ENCODE measurements around the gene HBS1L.

HBS1L gene

DNA sequence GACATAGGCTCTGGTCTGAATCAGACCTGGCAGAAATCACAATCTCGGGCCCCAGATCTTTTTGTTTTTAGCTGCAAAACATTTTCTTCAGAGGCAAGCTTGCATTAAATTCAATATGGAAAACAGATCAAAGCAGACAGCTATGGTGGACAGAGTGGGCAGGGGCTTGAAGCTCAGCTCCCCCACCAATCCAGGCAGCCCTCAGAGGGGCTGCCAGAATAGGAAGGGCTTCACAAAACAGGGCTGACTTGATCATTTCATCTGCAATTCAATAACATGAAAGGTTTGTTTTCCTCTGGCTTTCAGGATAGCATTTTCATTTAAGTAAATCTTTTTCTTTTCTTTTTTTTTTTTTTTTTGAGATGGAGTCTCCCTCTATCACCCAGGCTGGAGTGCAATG lies 55.5 kb downstream of the HBS1L start:
- no peak for DNase-seq (ENCODE audit: low spot score)

DNA sequence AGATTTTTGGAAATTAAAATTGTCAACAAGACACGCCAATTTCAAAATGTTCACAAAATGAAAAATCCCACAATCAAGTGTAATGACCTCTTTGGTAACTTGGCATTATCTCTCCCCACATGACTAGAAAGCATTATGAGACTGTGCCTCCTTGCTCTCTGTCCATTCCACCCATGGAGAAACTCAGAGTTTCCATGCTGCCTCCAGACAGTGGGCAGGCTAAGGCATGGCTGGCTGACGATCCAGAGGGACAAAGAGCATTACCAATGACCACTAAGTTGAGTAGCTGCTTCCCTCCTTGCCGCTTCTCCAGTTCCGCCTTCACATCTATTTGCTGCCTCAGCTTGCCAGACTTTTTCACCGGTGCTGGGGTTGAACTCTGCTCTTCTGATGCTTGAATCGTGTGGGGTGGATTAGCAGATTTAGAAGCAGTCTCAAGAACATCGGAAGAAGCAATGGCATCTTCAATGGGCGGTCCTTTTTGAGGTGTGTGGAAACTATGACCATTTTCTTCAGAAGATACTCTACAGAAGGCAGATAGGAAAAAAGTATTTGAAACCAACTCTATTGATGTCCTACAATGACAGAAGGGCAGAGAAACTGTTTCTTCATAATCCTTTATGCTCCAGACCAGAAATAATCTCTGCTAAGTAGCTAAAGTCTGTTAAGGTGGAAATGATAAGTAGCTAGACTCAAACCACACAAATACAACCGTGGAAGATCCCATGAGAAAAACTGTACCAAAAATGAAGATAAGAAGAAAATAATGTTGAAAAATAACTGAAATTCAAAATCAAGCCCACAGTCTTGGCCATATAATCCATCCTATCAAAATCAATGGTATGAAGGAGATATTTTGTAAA lies 57.3 kb downstream of the HBS1L start:
- no peak for DNase-seq (ENCODE audit: low spot score)

GRCh38 chr6:134995536-134995935 lies 59.1 kb downstream of the HBS1L start:
- no peak for DNase-seq (ENCODE audit: low spot score)

- DNase-seq (ENCODE audit: low spot score): no peak
These were observed 60.2 kb downstream of the HBS1L start for GRCh38 chr6:134994431-134994830.

- DNase-seq (ENCODE audit: low spot score): no peak
These were observed 62.5 kb downstream of the HBS1L start for GRCh38 chr6:134992155-134992554.

DNA sequence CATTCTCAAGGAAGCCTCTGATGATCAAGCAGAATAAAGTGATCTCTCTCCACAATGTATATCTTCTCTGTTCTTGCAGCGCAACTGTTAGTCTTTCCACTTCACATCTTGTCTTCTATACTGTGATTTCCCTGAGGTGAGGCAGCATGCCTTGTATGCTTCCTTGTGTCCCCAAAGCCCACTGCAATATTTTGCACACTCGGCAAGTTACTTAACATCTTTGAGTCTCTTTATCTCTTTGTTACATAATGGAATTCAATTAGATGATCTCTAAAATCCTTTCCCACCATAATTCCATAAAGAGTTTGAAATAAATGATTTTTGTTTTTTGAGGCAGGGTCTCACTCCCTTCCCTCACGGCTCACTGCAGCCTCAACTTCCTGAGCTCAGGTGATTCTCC lies 64.4 kb downstream of the HBS1L start:
- DNase-seq (ENCODE audit: low spot score): no peak

DNA sequence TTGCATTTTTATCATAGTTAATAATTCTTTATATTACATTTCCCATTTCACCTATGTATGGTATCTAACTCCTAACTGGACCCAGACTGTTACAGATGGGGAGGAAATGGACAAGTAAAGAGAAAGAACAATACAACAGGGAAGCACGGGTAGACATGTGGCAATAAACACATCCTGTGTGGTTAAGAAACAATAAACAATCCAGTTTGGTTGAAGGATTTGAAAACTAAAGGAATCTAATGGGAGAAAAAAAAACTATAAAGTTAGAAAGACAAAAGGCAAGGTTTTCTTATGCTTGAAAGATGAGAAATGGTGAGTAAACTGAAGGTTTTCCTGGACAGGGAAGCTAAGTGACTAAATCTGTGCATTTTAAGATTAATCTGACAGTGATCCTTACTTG lies 69.8 kb downstream of the HBS1L start:
- DNase-seq (ENCODE audit: low spot score): no peak

DNA sequence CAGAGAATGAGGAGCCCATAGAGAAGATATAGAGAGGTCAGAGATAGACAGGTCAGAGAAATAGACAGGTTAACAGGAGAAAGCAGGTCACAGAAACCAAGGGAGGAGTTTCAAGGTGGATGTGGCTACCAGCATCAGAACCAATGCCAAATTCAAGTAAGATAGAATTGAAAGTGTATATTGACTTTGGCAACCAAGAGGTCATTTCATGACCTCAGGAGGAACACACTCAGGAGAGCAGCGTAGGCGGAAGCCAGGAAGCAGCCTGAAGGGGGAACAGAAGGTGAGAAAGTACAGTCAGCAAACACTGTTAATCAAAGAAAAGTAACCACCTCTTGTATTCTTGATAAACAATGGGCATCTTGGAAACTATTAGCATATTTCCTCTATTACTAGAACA lies 70.8 kb downstream of the HBS1L start:
- peak; percentile 44 for DNase-seq (ENCODE audit: low spot score)

DNA sequence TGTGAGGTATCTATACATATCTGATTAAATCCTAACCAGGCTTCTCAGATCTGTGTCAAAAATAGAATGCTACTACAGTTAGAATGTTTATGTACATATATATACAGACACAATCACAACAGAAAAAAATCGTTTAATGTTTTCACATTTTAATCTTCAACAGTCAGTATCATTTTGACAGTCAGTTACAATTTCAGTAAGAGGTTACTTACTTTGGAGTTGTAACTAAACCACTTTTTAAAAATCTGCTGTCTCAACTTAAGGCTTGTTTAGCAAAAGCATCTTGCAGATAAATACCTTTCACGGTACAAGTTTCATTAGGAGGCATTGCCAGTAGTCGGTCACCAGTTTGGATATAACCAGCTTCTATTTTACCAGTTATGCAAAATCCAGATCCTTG lies 72.5 kb downstream of the HBS1L start:
- DNase-seq (ENCODE audit: low spot score): peak; percentile 75

DNA sequence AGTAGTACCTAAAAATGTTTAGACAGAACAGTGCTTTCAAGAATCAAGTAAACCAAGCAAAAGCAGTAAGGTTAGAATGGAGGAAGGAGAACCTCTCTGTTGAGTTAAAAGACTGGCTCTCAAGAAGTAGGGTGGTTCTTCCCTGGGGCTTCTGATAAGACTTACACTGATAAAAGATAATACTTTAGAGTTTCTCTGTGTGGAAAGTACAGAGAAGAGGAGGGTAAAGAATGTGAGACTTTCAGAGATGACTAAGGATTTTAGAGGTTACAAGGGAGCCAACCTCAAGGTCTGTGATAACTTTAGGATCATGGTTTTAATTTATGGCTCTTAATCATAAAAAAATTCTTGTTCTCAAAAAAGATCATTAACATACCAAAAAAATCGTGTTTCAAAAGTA lies 73.8 kb downstream of the HBS1L start:
- peak; percentile 71 for DNase-seq (ENCODE audit: low spot score)

- peak; percentile 96 for DNase-seq (ENCODE audit: low spot score)
These were observed 75.5 kb downstream of the HBS1L start for GRCh38 chr6:134979142-134979541.

- no peak for DNase-seq (ENCODE audit: low spot score)
These were observed 80.3 kb downstream of the HBS1L start for GRCh38 chr6:134974370-134974769.

- DNase-seq (ENCODE audit: low spot score): no peak
These were observed 86.9 kb downstream of the HBS1L start for GRCh38 chr6:134967711-134968110.

GRCh38 chr6:134964451-134965203 lies 90.0 kb downstream of the HBS1L start:
- DNase-seq (ENCODE audit: low spot score): no peak

GRCh38 chr6:134962421-134962820 lies 92.2 kb downstream of the HBS1L start:
- DNase-seq (ENCODE audit: low spot score): no peak

DNA sequence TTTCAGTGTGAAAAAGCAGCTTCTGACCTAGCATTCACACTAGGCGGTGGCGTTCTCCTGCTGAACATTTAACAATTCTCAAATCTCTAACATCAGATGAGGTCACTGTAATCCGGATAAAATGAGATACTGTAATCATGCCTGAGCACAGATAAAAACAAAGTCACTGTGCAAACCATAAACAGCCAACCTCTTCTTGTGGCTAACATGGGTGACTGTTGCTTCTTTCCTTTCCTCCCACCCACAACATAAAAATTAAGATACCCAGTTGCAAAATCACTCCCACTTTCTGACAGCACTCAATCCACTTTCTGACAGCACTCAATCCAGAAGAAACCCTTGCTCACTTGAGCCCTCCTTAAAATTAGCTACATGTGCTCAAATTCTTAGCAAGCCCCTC lies 93.3 kb downstream of the HBS1L start:
- DNase-seq (ENCODE audit: low spot score): no peak

DNA sequence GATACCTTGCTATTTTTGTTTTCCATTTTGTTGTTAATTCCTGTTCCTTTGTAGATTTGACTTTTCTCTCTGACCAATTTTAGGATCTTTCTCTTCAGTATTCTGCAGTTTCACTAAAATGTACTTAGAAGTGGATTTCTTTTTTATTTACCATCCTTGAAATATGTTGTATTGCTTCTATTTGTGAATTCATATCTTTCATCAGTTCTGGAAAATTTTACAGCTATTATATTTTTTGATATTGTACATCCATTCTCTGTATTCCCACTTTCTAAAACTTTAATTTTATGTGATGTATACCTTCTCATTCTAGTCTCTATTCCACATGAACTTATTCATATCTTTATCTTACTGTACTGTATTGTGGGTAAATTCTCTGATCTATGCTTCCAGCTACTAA lies 95.0 kb downstream of the HBS1L start:
- no peak for DNase-seq (ENCODE audit: low spot score)

GRCh38 chr6:134956676-134957075 lies 97.9 kb downstream of the HBS1L start:
- DNase-seq (ENCODE audit: low spot score): no peak

DNA sequence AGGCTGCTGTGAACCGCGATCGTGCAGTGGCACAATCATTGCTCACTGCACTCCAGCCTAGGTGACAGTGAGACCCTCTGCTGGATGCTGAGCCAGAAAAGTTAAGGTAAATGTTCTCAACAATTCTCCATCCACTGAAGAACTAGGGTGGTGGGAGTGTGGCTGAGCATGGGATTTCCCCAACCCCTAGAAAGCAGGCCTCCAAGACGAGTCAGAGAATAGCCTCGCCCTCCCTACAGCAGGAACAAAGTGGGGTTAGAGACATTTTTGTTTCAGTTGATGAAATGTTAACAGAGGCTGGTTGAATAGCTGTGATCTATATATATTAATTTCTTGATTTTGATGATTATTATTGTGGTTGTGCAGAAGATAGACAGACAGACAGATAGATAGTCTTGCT lies 98.6 kb downstream of the HBS1L start:
- no peak for DNase-seq (ENCODE audit: low spot score)

DNA sequence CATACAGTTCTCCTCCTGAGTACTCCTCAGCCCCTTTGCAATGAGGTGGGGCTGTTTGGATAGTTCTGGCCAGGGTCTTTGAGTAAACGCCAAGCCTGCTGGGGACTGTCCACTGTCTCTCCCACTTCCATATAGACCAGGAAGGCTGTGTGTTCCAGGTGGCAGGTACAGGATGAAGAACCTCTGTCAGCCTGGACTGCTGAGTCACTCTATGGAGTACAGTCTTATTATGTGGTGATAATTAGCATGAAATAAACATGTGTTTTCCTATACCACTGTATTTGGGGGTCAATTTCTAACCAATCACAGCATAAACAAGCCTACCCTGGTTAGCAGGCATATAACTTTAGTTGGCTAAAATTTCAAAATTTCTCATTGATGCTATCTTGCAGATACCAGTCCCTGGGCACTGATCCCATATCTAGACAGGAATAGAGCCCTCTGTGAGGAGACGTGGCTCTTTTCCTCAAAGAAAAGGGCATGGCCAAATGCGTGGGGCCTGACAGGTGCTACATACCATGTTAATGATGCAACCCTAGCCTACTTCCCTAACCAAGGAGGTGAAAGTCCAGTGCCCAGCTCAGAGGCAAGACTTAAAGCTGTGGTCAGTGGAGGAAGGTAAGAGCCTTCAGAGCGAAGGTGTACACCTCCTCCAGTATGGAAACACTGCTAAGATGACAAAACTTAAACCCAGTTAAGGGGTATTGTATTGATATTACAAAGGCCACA lies 100.2 kb downstream of the HBS1L start:
- no peak for DNase-seq (ENCODE audit: low spot score)

GRCh38 chr6:134951494-134952263 lies 102.9 kb downstream of the HBS1L start:
- DNase-seq (ENCODE audit: low spot score): no peak

- no peak for DNase-seq (ENCODE audit: low spot score)
These were observed 104.1 kb downstream of the HBS1L start for GRCh38 chr6:134950482-134950881.
